Neural progenitor cell (in vitro differentiated cells): ENCODE measurements around the gene MOCS2.

ENCODE experiments used
- CTCF ChIP-seq: fragments of 200-600 bp; sonication (generic); IDR thresholded peaks from 2 replicates; pipeline ENCODE4 v1.5.1; 2017; ENCODE audit warnings: antibody characterized with exemption, mild to moderate bottlenecking
- EZH2 ChIP-seq: fragments of 200-600 bp; sonication (generic); IDR thresholded peaks from 2 replicates; pipeline ENCODE4 v1.6.1; 2017; ENCODE audit warnings: antibody characterized with exemption, mild to moderate bottlenecking, moderate library complexity
- EZH2phosphoT487 ChIP-seq: fragments of 200-600 bp; sonication (generic); IDR thresholded peaks from 2 replicates; pipeline ENCODE4 v1.6.1; 2017; ENCODE audit warnings: antibody characterized with exemption

GRCh38 chr5:53100606-53101005 is 9.0 kb downstream of the MOCS2 start:
- no peak for TF ChIP-seq CTCF
- no peak for TF ChIP-seq EZH2
- no peak for TF ChIP-seq EZH2phosphoT487
